Stimulated activated CD8-positive, alpha-beta memory T cell treated with anti-CD3 and anti-CD28 coated beads, Interleukin-2, amount 100 ng/mL, for 1 hour (primary cell): Measurements from ENCODE around the gene CYBRD1.
"Not testable (repeated sequence)": the region's sequence is repeated elsewhere in the genome, so short reads cannot be mapped to it uniquely, and the experiment has no call there.

ENCODE experiments used
- DNase-seq, 2 donors: peaks; one replicate each; pipeline ENCODE4 v3.0.0-alpha.2; 2020; ENCODE audit warnings: low read depth in 2 of 2

CYBRD1 gene

GRCh38 chr2:171522052-171522787 is at the start of gene CYBRD1:
Gene CYBRD1 (plus strand): TSS chr2:171522474. CDS start chr2:171522546, 72 bp downstream.
- no peak for DNase-seq

GRCh38 chr2:171475979-171476378 is 46.3 kb upstream of the CYBRD1 start:
- DNase-seq, result no peak

GRCh38 chr2:171478345-171478744 is 43.9 kb upstream of the CYBRD1 start:
- DNase-seq, result no peak

DNA sequence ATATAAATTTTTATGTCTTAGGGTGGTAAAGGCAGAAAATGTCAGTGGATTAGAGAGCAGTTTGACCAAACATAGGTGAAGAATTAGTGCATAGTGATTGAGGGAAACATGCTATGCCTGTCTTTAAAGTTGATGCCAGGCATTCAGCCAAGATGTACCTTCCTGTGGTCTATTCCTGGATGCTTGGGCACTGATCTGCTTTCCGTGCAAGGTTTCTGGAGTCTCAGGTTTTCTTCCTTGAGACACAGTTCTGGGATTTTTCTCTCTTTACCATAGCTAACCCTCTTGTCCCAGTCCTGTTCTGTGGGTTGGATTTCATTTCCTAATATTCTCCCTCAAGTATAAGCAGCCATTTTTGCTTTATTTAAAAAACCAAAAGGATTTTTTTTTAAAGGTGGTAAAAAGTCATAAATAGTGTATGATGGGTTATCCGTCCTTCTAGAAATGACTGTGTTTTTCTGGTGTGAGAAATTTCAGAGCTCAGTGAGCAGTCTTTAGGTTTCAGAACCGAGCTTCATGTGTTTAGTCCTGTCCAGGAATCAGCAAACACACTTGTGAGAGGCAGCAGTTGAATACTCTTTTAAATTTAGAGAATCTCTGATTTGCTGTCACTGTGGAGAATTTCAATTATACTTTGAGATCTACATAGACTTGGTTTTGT is 43.0 kb upstream of the CYBRD1 start:
- no peak for DNase-seq

GRCh38 chr2:171480908-171481307 is 41.4 kb upstream of the CYBRD1 start:
- DNase-seq, result no peak

DNA sequence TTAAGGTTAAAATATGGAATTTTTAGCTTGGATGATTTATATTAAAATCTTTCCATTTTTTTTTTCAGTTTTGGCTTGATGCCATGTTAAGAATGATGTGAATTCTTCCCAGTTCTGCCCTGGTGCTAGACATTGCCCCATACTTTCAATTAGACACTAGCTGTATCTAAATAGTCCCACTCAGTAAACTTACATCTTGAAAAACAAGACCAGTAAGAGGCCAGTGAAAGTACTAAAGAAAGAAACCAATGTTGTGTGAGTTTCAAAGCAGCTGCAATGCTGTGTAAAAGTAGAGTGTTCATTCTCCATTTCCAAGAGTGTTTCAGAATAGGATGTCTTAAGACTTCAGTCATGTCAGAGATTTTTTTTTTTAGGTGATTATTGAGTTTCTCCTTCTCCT is 40.0 kb upstream of the CYBRD1 start:
- DNase-seq, result no peak

- no peak for DNase-seq
Observed at GRCh38 chr2:171482877-171483276, 39.4 kb upstream of the CYBRD1 start.

DNA sequence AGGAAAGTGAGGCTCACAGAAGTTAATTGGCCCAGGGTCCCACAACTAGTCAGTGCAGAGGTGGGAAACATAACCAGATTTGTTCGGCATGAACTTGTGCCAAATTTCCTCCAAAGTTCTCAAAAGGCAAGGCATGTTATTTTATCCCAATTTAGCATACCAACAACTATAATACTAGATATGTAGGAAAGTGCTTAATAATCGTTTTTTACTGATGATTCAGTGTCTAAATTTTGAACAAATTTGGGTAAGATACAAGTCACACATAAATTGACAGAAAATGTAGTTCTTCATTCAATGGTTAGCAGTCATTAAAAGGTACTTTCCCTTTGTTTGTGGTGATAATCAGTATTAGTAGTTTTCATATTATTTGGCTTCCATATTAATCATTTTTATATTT is 38.5 kb upstream of the CYBRD1 start:
- DNase-seq, result no peak

GRCh38 chr2:171485116-171485515 is 37.2 kb upstream of the CYBRD1 start:
- no peak for DNase-seq

- no peak for DNase-seq
Observed at GRCh38 chr2:171487201-171487600, 35.1 kb upstream of the CYBRD1 start.

DNA sequence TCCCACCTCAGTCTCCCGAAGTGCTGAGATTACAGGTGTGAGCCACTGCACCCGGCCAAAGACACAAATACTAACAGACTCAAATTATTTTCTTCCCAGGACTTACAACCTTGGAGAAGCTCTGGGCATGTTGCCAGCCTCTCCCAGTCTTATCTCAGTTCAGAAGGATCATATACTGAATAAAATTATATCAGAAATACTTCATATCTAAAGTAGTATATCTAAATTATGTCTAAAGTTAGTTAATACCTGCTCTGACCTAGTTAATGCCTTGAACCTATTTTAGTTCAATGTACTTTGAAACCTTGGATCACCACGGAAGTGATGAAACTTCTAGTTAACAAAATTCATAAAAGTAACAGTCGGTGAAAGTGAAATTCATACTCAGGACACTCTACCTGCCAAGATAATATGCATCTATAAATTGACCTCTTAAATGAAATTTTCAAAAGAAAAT is 34.4 kb upstream of the CYBRD1 start:
- no peak for DNase-seq

- DNase-seq, result no peak
Observed at GRCh38 chr2:171490577-171490976, 31.7 kb upstream of the CYBRD1 start.

DNA sequence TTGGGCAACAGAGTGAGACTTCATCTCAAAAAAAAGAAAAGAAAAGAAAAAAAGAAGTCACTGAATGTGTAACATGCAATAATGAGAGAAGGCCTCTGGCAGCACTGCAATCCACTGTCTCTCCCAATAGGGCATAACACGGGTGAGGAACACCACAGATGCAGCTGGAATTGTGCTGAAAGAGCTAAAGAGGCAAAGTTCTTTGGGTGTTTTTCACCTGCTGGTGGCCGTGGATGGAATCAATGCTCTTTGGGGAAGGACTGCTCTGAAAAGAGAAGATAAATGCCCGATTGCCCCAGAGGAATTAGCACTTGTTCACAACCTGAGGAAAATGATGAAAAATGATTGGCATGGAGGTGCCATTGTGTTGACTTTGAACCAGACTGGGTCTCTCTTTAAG is 31.0 kb upstream of the CYBRD1 start:
- DNase-seq, result no peak

DNA sequence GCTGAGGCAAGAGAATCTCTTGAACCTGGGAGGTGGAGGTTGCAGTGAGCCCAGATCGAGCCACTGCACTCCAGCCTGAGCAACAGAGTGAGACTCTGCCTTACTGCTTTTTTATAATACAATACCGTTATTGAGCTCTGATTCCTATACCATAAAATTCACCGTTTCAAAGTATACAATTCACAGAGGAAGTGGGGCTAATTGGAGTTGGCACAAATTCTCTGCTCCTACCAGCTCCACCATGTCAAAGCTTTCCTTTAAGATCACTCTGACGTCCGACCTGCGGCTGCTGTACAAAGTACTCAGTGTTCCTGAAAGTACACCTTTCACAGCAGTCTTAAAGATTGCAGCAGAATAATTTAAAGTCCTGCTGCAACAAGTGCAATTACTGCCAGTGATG is 29.6 kb upstream of the CYBRD1 start:
- no peak for DNase-seq

- not testable (repeated sequence) for DNase-seq
Observed at GRCh38 chr2:171497664-171498063, 24.6 kb upstream of the CYBRD1 start.

GRCh38 chr2:171505374-171505773 is 16.9 kb upstream of the CYBRD1 start:
- no peak for DNase-seq

GRCh38 chr2:171509945-171510731 is 12.1 kb upstream of the CYBRD1 start:
- DNase-seq, result no peak

- no peak for DNase-seq
Observed at GRCh38 chr2:171512014-171512413, 10.3 kb upstream of the CYBRD1 start.

DNA sequence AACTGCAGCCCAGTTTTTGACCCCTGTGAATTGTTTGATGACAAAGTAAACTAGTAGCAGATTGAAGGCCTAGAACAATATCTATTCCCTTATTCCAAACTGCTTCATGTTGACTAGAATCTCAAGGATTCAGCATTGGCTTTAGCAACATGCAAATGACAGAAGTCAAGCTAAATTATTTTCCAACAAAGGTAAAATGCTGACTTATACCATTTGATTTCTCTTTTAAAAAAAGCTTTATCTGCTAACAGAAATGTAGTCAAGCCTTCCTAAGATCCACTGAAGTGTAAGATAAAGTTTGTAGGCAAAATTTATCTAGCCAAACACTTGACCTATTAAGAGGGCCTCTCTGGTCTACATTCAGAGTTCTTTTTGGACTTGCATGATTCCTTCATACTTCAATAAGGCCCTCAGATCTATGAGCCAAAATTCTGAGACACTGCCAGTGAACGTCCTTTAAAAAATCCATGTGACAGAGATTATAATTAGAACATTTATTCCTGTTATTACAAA is 9.5 kb upstream of the CYBRD1 start:
- no peak for DNase-seq

DNA sequence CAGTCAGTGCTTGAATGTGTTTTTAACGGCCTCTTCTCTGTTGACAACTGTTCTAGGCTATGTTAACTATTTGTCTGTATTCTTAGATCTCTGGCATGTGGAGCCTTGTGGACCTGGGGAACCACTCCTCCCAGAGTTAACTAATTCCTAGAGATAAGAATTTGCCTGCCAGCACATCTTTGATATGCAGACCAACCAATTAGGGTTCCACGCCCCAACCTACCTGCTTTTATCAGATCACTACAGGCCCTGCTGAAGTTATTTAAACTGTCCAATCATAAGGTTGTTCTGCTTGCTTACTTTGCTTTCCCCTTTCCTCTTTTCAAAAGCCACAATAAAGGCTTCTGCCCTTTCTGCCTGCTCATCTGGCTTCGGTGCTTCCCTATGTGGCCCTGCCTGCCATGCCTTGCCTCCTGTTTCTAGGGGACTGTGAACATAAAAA is 8.5 kb upstream of the CYBRD1 start:
- DNase-seq, result no peak

- no peak for DNase-seq
Observed at GRCh38 chr2:171514908-171515582, 7.2 kb upstream of the CYBRD1 start.
